ENCODE measurements around the gene MED15.
"Not testable (repeated sequence)": the region's sequence is repeated elsewhere in the genome, so short reads cannot be mapped to it uniquely, and the experiment has no call there.

Gene MED15

DNA sequence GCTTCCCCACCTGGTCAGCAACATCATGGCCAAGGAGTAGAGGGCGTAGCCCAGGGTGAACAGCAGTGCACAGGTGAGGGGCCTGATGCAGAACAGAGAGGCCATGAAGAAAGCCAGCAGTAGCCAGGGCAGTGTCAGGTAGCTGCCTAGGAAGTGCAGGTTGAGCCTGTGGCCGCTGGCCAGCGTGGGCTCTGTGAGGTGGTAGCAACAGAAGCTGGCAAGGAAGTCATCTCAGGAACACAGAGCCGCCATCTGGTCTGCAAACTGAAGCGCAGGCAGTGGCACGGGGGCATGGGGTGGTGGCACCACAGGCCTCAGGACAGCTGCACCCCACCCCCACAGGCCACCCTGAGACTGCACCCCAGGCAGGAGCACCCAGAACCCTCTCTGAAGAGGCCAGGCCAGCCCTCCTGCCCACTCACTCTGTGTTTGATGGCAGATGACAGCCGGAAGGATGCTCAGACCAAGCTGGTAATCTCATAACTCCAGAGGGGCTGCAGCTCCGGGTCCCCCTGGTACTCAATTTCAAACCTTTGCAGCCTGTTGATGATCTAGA lies 95.3 kb downstream of the MED15 start:
- DNase-seq (ENCODE audit: low read depth, low spot score), result no peak

DNA sequence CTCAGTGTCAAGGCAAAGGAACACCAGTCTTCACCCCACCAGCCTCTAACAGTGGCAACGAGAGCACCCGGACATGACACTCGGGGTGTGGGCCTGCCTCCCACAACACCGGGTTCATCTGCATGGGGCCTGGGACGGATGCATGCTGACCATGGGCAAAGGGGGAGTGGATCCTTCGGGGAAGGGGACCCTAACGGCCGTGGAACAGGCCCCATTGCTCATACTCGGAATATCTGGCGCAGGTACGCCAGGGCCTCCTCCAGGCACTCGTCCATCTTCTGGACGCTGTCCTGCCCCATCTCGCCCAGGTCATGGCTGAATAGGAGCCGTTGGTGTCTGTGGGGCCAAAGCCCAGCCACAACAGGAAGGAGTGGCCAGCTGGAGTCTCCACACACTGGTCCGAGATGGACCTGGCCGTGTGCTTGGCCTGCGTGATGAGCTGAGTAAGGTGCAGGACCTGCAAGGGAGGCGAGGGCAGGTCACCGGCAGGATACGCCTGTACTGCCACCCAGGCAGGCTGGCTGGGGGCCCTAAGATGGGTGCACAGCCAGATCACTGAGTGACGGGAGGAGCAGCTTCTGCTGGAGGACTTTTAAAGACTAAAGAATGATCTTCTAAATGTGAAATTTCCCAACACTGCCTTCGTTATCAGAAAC lies 96.8 kb downstream of the MED15 start:
- DNase-seq (ENCODE audit: low read depth, low spot score), result no peak

DNA sequence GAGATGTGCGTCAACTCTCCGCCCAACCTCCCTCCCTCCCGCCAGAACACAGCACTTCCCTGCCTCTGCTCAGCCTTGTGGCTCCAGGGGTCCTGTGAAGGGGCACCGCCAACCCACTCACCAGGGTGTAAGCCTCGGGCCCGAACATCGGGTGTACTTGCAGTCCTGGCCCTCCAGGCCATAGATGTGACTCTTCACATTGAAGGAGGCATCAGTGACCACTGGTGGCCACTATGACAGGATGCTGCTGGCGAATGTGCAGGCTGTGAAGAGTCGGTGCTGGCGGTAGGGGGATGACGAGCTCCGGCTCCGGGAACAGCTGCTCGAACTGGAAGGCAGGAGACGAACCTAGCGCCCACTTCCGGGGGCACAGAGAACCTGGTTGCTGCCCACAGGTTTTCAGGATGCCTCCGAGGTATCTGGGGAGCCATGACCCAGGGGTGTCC lies 97.4 kb downstream of the MED15 start:
- no peak for DNase-seq (ENCODE audit: low read depth, low spot score)

DNA sequence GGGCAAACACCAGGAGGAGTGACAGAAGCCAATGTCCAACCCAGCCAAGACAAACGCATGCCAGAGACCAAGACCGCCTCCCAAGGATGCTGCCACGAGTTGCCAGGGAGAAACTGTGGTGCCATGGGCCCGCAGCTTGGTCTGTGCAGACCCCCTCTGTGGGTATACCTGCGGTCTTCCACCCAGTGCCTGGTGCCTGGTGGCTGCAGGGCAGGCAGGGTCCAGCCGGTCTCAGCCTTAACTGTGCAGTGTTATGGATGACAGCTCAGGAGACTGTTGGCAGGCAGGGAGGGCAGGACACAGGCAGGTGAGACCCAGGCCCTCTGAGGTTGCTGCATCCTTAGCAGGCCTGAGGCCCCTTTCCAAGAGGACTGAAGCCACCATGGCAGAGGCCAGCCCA lies 97.9 kb downstream of the MED15 start:
- DNase-seq (ENCODE audit: low read depth, low spot score), result no peak

DNA sequence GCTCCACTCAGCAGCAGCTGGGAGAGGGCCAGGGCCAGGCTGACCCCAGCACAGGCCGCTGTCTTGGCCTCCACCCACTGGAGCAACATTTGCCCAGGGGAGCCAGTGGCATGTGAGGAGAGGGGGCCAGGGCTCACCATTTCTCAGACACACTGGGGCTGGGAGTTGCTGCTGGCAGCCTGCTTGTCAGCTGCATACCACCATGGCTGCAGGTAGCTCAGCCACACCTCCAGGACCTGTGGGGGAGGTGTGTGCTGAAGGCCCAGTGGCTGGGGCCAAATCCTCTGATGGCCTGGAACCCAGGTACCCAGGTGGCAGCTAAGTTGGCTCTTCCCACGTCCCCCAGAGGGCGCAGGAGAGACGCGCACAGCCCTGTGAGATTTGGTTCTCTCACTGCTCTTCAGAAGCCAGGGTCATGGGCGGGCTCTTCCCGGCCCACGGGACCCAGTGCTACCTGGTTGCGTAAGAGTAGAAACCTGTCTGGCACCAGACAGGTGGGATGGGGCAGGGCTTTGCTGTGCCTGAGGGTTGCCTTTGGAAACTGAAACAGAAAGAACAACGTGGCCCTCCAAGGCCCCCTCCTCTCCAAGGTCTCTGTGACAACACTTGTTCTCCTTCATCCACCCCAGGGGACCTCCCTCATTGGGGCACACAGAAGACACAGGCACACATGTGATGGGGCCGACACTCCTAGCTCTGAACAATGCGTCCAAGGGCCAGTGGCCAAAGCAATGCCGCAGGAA lies 98.8 kb downstream of the MED15 start:
- peak; percentile 21 for DNase-seq (ENCODE audit: low read depth, low spot score)

DNA sequence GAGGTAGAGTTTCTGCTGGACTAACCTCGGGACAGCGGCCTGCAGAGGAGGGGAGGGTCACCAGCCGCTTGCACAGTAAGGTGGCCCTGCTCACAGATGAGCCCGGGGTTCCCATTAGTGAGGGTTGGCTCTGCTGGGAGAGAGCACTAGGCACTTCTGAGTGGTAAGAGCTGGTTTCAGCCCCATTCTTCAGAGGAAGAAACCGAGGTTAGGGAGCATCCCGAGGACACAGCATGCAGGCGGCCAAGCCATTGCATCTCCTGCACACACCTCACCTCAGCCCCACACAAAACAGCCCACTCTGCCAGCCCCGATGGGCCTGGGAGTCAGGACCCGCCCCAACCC lies 99.3 kb downstream of the MED15 start:
- DNase-seq (ENCODE audit: low read depth, low spot score), result no peak

DNA sequence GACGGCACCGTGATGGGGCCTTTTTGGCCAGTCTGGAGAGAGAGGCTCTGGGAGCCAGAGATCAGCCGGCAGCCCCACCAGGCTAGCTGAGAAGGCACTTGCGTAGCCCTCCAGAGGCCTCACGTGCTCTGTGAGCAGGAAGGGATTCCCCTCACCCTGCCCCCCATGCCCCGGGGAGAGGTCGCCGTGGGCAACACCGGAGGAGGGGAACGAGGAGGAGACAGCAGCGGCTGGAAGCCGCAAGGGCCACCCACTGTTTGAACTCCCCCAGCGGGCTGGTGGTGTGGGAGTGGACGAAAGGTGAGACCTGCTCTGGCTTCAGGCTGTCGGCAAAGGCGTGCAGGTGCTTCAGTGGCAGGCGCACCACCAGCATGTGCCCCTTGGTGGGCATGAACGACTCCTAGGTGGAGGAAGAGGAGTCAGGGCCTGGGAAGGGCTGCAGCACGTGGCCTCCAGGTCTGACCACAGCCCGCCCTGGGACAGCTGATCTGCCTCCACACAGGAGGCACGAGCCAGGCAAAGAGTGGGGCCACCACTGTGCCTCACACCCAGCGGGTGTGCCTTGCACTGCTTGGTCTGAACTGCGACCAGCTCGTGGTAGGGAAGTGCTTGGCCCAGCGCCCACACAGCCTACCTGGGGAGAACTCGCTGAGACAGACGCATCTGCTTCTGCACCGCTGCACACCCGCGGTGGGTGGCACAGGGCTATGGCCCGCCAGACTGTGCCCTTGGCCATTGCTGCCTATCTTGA lies 99.9 kb downstream of the MED15 start:
- DNase-seq (ENCODE audit: low read depth, low spot score), result no peak

DNA sequence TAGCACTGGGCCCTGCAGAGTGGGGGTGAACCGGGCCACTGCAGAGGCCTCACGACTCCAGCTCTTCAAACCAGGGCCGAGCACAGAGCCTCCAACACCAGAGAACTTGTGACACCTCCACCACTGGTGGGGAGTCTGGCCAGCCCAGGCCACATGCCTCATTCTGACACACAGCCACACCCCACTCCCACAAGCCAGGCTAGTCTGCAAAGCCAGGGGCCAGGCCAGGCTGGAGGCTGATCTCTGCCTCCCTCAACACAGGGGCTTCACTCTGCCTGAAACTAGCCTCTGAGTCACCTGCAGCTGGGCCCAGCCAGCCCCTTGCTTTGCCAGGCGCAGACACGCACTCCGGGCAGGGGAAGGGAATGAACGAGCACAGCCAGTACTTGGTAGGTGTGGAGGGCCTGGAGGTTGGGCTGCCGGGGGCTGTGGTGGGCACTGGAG lies 102.9 kb downstream of the MED15 start:
- no peak for DNase-seq (ENCODE audit: low read depth, low spot score)

DNA sequence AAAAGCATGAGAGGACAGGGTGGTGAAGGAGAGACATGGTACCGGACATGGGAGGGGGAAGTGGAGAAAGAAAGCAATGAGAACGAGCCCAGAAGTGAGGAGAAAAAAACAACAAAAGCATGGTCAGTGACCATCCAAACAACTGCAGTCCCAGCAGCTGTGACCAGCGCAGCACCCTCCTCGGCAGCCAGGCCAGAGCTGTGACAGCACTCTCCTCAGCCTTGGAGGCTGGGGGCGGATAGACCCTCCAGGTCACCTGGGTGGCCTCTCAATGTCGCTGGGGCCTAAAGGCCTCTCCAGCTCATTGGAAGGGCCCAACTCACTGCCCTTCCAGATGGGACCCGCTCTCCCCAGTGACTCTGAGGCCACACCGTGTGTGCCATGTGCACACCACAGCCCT lies 103.3 kb downstream of the MED15 start:
- DNase-seq (ENCODE audit: low read depth, low spot score), result no peak

DNA sequence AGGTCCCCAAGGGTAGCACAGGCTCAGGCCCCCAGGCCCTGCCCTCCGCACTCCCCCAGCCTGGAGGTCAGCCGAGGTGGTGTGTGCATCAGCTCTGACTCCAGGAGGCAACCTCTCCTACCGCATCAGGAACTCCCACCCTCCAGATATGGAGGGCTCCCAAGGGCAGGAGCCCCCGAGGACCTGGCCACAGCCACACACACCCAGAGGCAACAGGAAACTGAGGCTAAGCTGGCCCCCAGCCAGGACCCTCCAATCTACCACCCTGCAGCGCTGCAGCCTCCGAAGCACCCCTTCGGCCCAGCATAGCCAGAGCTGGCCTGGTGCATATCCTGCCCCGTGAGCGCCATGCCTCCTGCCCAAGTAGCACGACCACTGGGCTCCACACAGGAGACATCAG lies 104.0 kb downstream of the MED15 start:
- no peak for DNase-seq (ENCODE audit: low read depth, low spot score)

DNA sequence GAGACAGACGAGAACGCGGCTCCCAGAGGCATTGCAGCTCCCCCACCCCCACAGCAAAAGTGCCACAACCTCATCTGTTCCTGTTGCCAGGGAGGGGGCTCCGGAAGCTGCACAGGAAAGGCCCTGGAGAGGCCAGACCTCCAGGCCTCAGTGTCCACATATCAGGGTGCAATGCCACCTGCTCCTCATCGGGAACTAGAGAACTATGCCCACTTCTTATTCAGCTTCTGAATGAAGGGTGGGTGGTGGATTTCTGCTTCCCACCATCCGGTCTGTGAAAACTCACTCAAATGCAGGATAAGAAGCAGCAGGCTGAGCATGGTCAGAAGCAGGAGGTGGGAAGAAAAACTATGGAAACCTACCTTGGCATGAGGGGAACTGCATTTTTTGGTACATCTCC lies 105.9 kb downstream of the MED15 start:
- DNase-seq (ENCODE audit: low read depth, low spot score), result no peak

DNA sequence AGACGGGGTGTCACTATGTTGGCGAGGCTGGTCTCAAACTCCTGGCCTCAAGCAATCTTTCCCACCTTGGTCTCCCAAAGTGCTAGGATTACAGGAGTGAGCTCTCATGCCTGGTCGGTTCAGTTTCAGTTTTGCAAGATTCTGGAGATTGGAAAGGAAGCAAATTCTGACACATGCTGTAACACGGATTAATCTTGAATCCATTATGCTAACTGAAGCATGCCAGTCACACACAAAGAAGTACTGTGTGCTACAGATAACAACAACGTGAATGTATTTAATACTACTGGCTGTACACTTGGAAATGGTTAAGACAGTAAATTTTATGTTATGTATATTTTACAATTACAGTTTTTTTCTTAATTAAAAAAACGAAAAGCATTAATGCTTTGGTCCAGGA lies 107.6 kb downstream of the MED15 start:
- no peak for DNase-seq (ENCODE audit: low read depth, low spot score)

DNA sequence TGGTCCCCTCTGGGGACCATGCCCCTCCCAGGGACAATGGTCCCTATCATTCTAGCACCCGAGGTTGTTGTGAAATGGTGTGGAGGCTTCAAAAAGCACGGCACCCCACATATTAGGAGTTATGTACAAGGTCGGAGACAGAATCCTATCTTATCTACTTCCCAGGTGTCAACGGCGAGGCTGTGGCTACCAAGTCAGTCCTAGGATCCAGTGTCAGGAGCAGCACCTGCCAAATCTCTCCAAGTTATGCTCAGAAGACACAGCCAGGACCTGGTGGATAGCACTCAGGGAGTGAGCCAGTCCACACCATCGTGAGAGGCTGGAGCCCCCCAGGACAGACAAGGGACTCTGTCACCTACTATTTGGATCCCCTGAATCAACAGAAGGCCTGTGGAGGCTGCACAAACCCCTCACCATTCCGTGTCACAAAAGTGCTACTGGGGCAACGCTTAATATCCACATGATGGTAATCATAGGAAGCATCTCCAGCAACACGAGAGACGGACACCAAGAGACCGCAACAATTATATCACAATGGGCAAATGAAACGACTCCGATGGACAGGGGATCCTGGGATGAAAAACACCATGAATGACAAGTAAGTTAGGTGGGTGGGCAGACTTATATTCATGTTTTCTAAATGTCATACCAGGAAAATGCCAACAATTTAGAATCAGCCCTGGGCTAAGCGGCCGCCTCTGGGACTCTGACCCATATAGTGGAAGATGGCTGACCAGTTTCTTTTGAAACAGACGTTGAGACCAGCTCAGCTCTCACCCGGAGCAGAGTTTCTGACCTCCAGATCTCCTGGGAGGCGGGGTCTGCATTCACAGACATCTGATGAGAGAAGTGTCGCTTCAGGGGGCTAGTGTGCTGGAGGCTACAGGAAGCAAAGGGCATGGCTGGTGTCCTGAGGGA lies 108.4 kb downstream of the MED15 start:
- no peak for DNase-seq (ENCODE audit: low read depth, low spot score)

DNA sequence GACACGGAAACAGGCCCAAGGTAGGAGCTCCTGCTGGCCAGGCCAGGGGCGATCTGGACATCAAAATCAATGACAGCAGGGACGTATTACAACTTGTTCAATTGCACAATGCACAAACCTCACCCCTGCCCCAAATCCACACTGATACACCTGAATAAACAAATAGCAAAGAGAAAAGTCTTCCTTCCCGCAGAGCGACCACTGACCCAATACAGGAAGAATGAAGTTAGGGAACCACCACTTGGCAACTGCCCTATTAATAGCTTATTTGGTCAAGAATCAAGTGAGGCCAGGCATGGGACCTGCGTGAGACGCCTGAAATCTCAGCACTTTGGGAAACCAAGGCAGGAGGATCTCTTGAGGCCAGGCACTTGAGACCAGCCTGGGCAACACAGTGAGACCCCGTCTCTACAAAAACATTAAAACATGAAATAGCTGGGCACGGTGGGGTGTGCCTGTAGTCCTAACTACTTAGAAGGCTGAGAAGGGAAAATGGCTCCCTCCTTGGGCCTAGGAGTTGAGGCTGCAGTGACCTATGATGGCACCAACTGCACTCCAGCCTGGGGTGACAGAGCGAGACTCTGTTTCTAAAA lies 109.1 kb downstream of the MED15 start:
- no peak for DNase-seq (ENCODE audit: low read depth, low spot score)

DNA sequence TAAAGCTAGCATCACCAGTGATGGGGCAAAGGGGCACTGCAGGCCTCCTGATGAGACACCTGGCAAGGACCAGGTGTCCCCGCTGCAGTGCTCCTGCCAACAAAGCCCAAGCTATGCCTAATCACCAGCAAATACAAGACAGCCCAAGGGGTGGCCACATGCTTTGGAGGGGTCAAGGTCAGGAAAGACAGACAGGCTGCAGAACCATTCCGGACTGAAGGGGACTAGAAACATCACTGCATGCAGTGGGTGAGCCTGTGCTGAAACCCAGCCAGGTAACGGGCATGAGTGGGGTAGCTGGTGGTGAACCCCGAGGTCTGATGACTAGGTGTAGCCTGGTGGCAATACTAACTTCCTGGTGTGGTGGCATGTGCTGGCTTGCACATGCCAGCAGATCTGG lies 111.1 kb downstream of the MED15 start:
- no peak for DNase-seq (ENCODE audit: low read depth, low spot score)

DNA sequence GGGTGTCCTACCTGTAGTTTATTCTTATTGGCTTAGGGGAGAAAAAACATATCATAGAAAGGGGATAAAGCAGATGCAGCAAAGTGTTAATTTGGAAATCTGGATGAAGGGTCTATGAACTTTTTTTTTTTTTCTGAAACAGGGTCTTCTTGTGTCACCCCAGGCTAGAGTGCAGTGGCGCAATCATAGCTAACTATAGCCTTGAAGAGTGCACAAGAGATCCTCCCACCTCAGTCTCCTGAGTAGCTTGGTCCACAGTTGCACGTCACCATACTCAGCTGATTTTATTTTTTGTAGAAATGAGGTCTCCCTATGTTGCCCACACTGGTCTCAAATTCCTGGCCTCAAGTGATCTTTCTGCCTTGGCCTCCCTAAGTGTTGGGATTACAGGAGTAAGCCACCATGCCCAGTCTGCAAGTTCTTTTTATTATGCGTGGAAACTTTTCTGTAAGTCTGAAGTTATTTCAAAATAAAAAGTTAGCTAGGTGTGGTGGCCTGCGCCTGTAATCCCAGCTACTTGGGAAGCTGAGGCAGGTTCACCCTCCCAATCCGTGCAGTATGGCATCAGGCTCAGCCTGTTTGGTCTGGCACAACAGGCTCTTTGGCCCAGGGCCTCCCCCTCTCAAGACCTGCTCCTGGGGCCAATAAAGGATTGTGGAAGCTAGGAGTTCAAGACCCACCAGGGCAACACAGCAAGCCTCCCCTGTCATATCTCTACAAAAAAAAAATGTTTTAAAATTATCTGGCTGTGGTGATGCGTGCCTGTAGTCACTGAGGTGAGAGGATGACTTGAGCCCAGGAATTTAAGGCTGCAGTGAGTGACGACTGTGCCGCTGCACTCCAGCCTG lies 111.9 kb downstream of the MED15 start:
- no peak for DNase-seq (ENCODE audit: low read depth, low spot score)

DNA sequence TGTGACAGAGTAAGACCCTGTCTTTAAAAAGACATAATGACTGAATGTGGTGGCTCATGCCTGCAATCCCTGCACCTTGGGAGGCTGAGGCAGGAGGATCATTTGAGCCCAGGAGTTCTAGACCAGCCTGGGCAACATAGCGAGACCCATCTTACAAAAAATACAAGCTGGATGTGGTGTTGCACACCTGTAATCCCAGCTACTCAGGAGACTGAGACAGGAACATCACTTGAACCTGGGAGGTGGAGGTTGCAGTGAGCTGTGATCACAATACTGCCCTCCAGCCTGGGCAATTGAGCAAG lies 112.4 kb downstream of the MED15 start:
- not testable (repeated sequence) for DNase-seq (ENCODE audit: low read depth, low spot score)

DNA sequence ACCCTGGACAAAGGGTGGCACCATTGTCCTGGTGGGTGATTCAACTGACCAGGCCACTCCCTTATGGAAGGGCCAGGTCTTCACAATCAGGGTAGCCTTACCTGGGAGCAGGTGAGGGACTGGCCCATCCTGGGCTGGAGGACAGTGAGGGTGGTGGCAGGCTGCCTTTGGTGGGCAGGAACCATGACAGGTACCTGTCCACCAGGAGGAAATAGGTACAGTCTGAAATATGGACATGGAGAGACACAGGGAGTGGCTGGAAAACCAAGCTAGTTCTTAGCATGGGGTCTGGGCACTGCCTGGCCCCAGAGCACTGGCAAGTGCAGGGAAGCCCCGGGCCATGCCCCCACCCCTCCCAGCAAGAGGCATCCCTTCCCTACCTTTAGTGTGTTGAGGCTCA lies 113.8 kb downstream of the MED15 start:
- no peak for DNase-seq (ENCODE audit: low read depth, low spot score)

DNA sequence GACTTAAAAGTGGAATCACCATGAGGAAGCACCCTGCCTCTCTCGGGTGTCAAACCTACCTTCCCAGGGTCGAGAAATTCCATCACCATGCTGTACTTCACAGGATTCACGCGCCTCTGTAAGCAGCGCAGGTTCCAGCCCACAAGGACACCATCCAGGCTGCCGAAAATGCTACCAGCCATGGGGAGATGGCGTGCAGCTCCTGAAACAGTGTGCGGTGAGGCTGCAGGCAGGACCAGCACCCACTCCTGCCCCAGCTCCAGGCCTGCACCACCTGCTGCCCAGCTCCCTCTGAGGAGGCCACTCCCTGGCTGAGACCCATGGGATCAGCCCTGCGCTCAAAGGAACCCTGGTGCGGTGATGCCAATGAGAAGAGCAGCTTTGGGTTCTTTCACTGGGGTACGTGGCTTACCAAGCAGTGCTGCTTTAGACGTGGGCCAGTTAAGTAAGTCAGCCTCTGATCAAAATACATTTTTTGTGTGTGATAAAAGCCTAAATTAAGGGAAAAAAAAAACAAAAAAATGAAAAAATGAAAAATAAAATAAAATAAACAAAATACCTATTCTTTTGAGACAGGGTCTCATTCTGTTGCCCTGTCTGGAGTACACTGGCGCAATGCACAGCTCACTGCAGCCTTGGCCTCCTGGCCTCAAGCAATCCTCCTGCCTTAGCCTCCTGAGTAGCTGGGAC lies 115.4 kb downstream of the MED15 start:
- DNase-seq (ENCODE audit: low read depth, low spot score), result no peak

DNA sequence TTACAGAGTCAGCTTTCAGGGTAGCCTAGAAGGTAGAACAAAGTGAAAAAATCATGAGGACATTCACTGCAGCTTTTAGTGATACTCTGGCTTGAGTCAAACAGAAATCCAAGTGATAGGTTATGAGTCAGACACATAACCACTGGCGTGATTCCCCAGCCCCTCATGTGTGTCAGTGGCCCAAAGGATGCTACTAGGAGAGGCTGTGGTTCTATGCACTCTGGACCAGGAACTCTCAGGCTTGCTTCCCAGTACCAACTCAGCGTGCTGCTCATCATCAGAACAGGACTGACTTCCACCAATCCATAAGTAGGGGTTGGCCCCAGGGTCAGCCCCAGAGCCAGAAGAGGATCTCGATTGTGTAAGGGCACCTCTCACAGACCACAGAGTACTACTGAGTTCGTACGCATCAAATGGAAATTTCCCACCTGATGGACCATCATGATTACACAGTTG lies 116.8 kb downstream of the MED15 start:
- no peak for DNase-seq (ENCODE audit: low read depth, low spot score)

Measured in activated naive CD8-positive, alpha-beta T cell treated with anti-CD3 and anti-CD28 coated beads, Interleukin-2, amount 50 U/mL, for 16 hours (primary cell).